IMR-90 (cell line): ENCODE measurements around the gene RRAGC. TPM values are rescaled to one million over a fixed set of nuclear protein-coding genes. Genes with fewer than 3 reads are reported as not detected.

Source experiments
- ATAC-seq: fragments of 200-7000 bp; cut with Tn5 transposase; 2 replicates; pipeline ENCODE4 v1.9.1; 2020; ENCODE audit warnings: low read depth, mild to moderate bottlenecking, moderate library complexity
- BruUV-seq: library from RNA; stranded (reverse); fragments of 400-500 nt; replicated peaks from 2 replicates; lab custom pipeline; 2021; lab: Mats Ljungman, UMichigan
- CTCF ChIA-PET: fragments of 300-600 bp; formaldehyde crosslinking; extraction: SDS; loops from one replicate; lab custom pipeline; 2021; ENCODE audit warnings: antibody characterized with exemption; lab: Yijun Ruan, JAX
- POLR2A ChIA-PET: fragments of 300-600 bp; sonication (Branson Sonifier 250); formaldehyde crosslinking; loops from one replicate; lab custom pipeline; 2022; ENCODE audit warnings: antibody characterized with exemption; ENCODE audit not compliant: unreplicated experiment; lab: Charles Lee
- DNase-seq: peaks from one replicate; pipeline ENCODE4 v3.0.0; 2013
- H2AFZ ChIP-seq: replicated peaks from 2 replicates; pipeline ENCODE3; 2013; ENCODE audit warnings: low read length, mild to moderate bottlenecking; ENCODE audit not compliant: poor library complexity
- H2AK5ac ChIP-seq: 2 replicates; pipeline ENCODE4 v1.6.1; 2013; ENCODE audit warnings: low read depth, low read length, inconsistent platforms
- H2AK9ac ChIP-seq: replicated peaks from 2 replicates; pipeline ENCODE3; 2013; ENCODE audit warnings: mild to moderate bottlenecking, low read depth, low read length, moderate library complexity; ENCODE audit not compliant: poor library complexity
- H2BK120ac ChIP-seq: 2 replicates; pipeline ENCODE4 v1.6.1; 2013; ENCODE audit warnings: low read depth, low read length, inconsistent platforms
- H2BK15ac ChIP-seq: 3 replicates; pipeline ENCODE4 v1.6.1; 2013; ENCODE audit warnings: low read depth, low read length, inconsistent platforms
- H2BK20ac ChIP-seq: 2 replicates; pipeline ENCODE4 v1.6.1; 2013; ENCODE audit warnings: low read depth, mild to moderate bottlenecking, inconsistent platforms, low read length, moderate library complexity
- H2BK5ac ChIP-seq: 2 replicates; pipeline ENCODE4 v1.6.1; 2013; ENCODE audit warnings: mild to moderate bottlenecking, low read depth, low read length, inconsistent platforms; ENCODE audit not compliant: poor library complexity, severe bottlenecking
- H3K14ac ChIP-seq: replicated peaks from 2 replicates; pipeline ENCODE4 v1.6.1; 2013; ENCODE audit warnings: low read depth, low read length, inconsistent platforms
- H3K18ac ChIP-seq: 2 replicates; pipeline ENCODE4 v1.6.1; 2013; ENCODE audit warnings: low read depth, low read length, control low read depth
- H3K23ac ChIP-seq: 2 replicates; pipeline ENCODE4 v1.6.1; 2013; ENCODE audit warnings: low read depth, low read length, inconsistent platforms
- H3K27ac ChIP-seq: 2 replicates; pipeline ENCODE4 v1.5.1; 2013; ENCODE audit warnings: mild to moderate bottlenecking, control low read depth, low read length; ENCODE audit not compliant: insufficient read depth
- H3K27me3 ChIP-seq: 2 replicates; pipeline ENCODE4 v1.6.1; 2013; ENCODE audit warnings: low read length; ENCODE audit not compliant: control insufficient read depth, insufficient read depth
- H3K36me3 ChIP-seq: 2 replicates; pipeline ENCODE4 v1.6.1; 2013; ENCODE audit warnings: low read length, mixed read lengths; ENCODE audit not compliant: control insufficient read depth, insufficient read depth
- H3K4ac ChIP-seq: 2 replicates; pipeline ENCODE4 v1.6.1; 2013; ENCODE audit warnings: low read depth, low read length, inconsistent platforms
- H3K4me1 ChIP-seq: 2 replicates; pipeline ENCODE4 v1.6.1; 2013; ENCODE audit warnings: low read length, mixed read lengths; ENCODE audit not compliant: control insufficient read depth, insufficient read depth
- H3K4me2 ChIP-seq: 2 replicates; pipeline ENCODE4 v1.6.1; 2013; ENCODE audit warnings: low read depth, mild to moderate bottlenecking, control low read depth, low read length, moderate library complexity
- H3K4me3 ChIP-seq: 2 replicates; pipeline ENCODE4 v1.5.1; 2013; ENCODE audit warnings: low read depth, mild to moderate bottlenecking, control low read depth, low read length, moderate library complexity; ENCODE audit not compliant: insufficient read depth
- H3K56ac ChIP-seq: 2 replicates; pipeline ENCODE4 v1.6.1; 2013; ENCODE audit warnings: low read length, inconsistent platforms; ENCODE audit not compliant: insufficient read depth; ENCODE audit errors: extremely low read depth
- H3K79me1 ChIP-seq, 2 experiments: 2 replicates each; pipeline ENCODE4 v1.6.1; 2013; ENCODE audit warnings: low read length in 2 of 2, inconsistent platforms in 1 of 2, low read depth in 1 of 2
- H3K9ac ChIP-seq: 2 replicates; pipeline ENCODE4 v1.6.1; 2013; ENCODE audit warnings: low read depth, low read length, control low read depth
- H3K9me1 ChIP-seq: 2 replicates; pipeline ENCODE4 v1.6.1; 2013; ENCODE audit warnings: low read length, inconsistent platforms; ENCODE audit not compliant: insufficient read depth
- H3K9me3 ChIP-seq: 2 replicates; pipeline ENCODE4 v1.6.1; 2013; ENCODE audit warnings: low read length; ENCODE audit not compliant: control insufficient read depth, insufficient read depth
- H4K20me1 ChIP-seq: 2 replicates; pipeline ENCODE4 v1.6.1; 2013; ENCODE audit warnings: low read length, inconsistent platforms; ENCODE audit not compliant: insufficient read depth
- H4K5ac ChIP-seq: 2 replicates; pipeline ENCODE4 v1.6.1; 2013; ENCODE audit warnings: mild to moderate bottlenecking, low read depth, low read length, control low read depth
- H4K8ac ChIP-seq, 2 experiments: 2 replicates each; pipeline ENCODE4 v1.6.1; 2013; ENCODE audit warnings: low read depth in 2 of 2, low read length in 2 of 2, control low read depth in 1 of 2, inconsistent platforms in 1 of 2
- H4K91ac ChIP-seq: 2 replicates; pipeline ENCODE4 v1.6.1; 2013; ENCODE audit warnings: low read depth, low read length, inconsistent platforms; ENCODE audit not compliant: insufficient read depth
- SMC3 ChIP-seq: fragments of 150-350 bp; IDR thresholded peaks from 2 replicates; pipeline ENCODE4 v1.6.1; 2016; ENCODE audit warnings: low read depth, mild to moderate bottlenecking, antibody characterized with exemption, low read length, moderate library complexity
- WGBS, 2 experiments: methylation state at CpG; one replicate each; pipeline versions ENCODE4 v1.1.5 to v1.1.7; 2013; ENCODE audit warnings: missing lambda C conversion rate in 2 of 2; ENCODE audit not compliant: insufficient read length in 1 of 2; ENCODE audit errors: extremely low coverage in 2 of 2; 5-methylcytosine and 5-hydroxymethylcytosine counted together
- dilution Hi-C: fragments of 300-500 bp; cut with HindIII; formaldehyde crosslinking; loops from one replicate; pipeline ENCODE4 v1.14.3; 2018; ENCODE audit warnings: low sequenced_read_pairs; ENCODE audit not compliant: unreplicated experiment
- in situ Hi-C: fragments of 300-500 bp; cut with MboI; formaldehyde crosslinking; loops from 3 replicates; pipeline ENCODE4 v1.14.3; 2019; ENCODE audit warnings: low sequenced_read_pairs, inconsistent platforms, mixed read lengths
- intact Hi-C: fragments of 100-400 bp; cut with micrococcal nuclease; formaldehyde crosslinking; loops from 2 replicates; pipeline ENCODE4 v1.10.0; 2022
- polyA plus RNA-seq, 3 experiments: library from polyadenylated mRNA; depleted of rRNA; stranded (reverse); fragments of >200 nt; gene quantifications; 2 replicates each; pipeline ENCODE4 v1.2.3, GENCODE V29; 2012; ENCODE audit warnings: low replicate concordance in 1 of 3
- total RNA-seq: library from RNA; depleted of rRNA; stranded (reverse); fragments of >200 nt; gene quantifications from 2 replicates; pipeline ENCODE4 v1.2.3, GENCODE V29; 2012

The RRAGC gene
- total and polyA plus RNA-seq, 2 of the 4 experiments (the other 2 are of a cell fraction) = 7.2 to 12.2 TPM

GRCh38 chr1:38905985-38906384, 46.4 kb upstream of the RRAGC start:
- no TSS peak for BruUV-seq
- Histone ChIP-seq H3K4me2 (no peak overlapping the region), H2AK9ac (no peak overlapping the region), H3K23ac (no peak overlapping the region), H3K4ac (no peak overlapping the region), H2AK5ac (no peak overlapping the region), H3K14ac (no peak overlapping the region), H3K79me1 (no peaks in the 10 kb centered on the region), H2BK120ac (no peak overlapping the region), H3K18ac (no peak overlapping the region), H4K8ac (no peak overlapping the region), H3K9me1 (no peaks in the 10 kb centered on the region), H4K91ac (no peak overlapping the region), H3K9me3 (no peaks in the 10 kb centered on the region), H4K5ac (no peak overlapping the region), H3K4me1 (no peaks in the 10 kb centered on the region), H3K56ac (no peak overlapping the region), H3K4me3 (no peak overlapping the region), H4K20me1 (no peaks in the 10 kb centered on the region), H3K36me3 (no peaks in the 10 kb centered on the region), H2AFZ (no peak overlapping the region), H3K27me3 (no peaks in the 10 kb centered on the region), H3K27ac (no peak overlapping the region), H2BK15ac (no peak overlapping the region), H3K9ac (no peak overlapping the region), H2BK20ac (no peak overlapping the region), H2BK5ac (no peak overlapping the region)
- WGBS, 2 experiments = no CpG with 5 or more reads among the region's 2 CpGs
- DNase-seq (no peak), ATAC-seq (no peak)
- ChIA-PET CTCF (interaction anchor here (1.4 kb wide), 1 partner anchor 10 kb away, joined by 3 read pairs; no protein-coding TSS in a partner anchor), POLR2A (no interaction called here)
- intact Hi-C loops (no loop called here), in situ Hi-C loops (no loop called here), dilution Hi-C loops (no loop called here)
- no peak for TF ChIP-seq SMC3
